BE2C (cell line): ENCODE data around the gene CDH23.

Experiments
- DNase-seq: peaks from one replicate; pipeline ENCODE4 v3.0.0-alpha.2; 2020
- H3K27me3 ChIP-seq: fragments of 250-450 bp; sonication (Bioruptor Pico); 2 replicates; pipeline ENCODE4 v1.5.1; 2020; ENCODE audit warnings: mild to moderate bottlenecking
- H3K36me3 ChIP-seq: fragments of 250-450 bp; sonication (Bioruptor Pico); 2 replicates; pipeline ENCODE4 v1.5.1; 2020; ENCODE audit warnings: mild to moderate bottlenecking
- H3K4me1 ChIP-seq: fragments of 250-450 bp; sonication (Bioruptor Pico); 2 replicates; pipeline ENCODE4 v1.5.1; 2020
- H3K4me3 ChIP-seq: 2 replicates; pipeline ENCODE4 v1.5.1; 2011; ENCODE audit warnings: low read depth, low read length
- H3K9me3 ChIP-seq: fragments of 250-450 bp; sonication (Bioruptor Pico); 2 replicates; pipeline ENCODE4 v1.5.1; 2020
- CTCF ChIP-seq: IDR thresholded peaks from 2 replicates; pipeline ENCODE4 v1.5.1; 2012; ENCODE audit warnings: mild to moderate bottlenecking, low read depth, low read length

CDH23 gene

GRCh38 chr10:71366690-71367089 is 30.0 kb upstream of the CDH23 start:
- H3K4me1 ChIP-seq: no peaks in the 10 kb centered on the region
- no peak overlapping the region for H3K4me3 ChIP-seq
- H3K36me3 ChIP-seq: no peaks in the 10 kb centered on the region
- H3K27me3 ChIP-seq: no peaks in the 10 kb centered on the region
- no peak for TF ChIP-seq CTCF
- no peaks in the 10 kb centered on the region for H3K9me3 ChIP-seq
- DNase-seq: no peak

DNA sequence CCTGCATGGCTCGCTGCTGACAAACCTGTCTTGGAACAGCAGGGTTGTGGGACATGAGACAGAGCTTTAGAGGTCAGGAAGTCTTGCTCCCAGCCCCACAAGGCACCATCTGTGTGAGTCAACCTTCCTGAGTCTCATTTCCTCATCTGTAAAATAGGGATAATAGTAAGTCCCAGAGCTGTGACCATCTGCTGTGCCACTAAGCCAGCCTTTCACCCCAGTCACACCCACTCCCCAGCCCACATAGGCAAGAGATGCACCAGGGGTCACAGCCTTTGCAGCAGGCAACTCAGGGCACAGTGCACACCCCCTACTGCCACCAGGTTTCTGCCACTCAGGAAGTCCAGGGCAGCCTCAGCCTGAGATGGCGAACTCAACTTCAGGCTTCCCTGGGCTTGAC is 29.4 kb upstream of the CDH23 start:
- Histone ChIP-seq H3K36me3 (no peaks in the 10 kb centered on the region), H3K4me3 (no peak overlapping the region), H3K9me3 (no peaks in the 10 kb centered on the region), H3K27me3 (no peaks in the 10 kb centered on the region), H3K4me1 (no peaks in the 10 kb centered on the region)
- DNase-seq: no peak
- TF ChIP-seq CTCF: no peak

- Histone ChIP-seq H3K27me3 (no peaks in the 10 kb centered on the region), H3K4me3 (no peak overlapping the region), H3K9me3 (no peaks in the 10 kb centered on the region), H3K36me3 (no peaks in the 10 kb centered on the region), H3K4me1 (no peaks in the 10 kb centered on the region)
- DNase-seq: no peak
- TF ChIP-seq CTCF: no peak
Observed at GRCh38 chr10:71368176-71368575, 28.5 kb upstream of the CDH23 start.

GRCh38 chr10:71368643-71369042 is 28.1 kb upstream of the CDH23 start:
- no peak for DNase-seq
- H3K4me1 ChIP-seq: no peaks in the 10 kb centered on the region
- H3K4me3 ChIP-seq: no peak overlapping the region
- H3K36me3 ChIP-seq: no peaks in the 10 kb centered on the region
- peak; percentile 28 for TF ChIP-seq CTCF
- no peaks in the 10 kb centered on the region for H3K27me3 ChIP-seq
- no peaks in the 10 kb centered on the region for H3K9me3 ChIP-seq

- no peak for TF ChIP-seq CTCF
- H3K36me3 ChIP-seq: no peaks in the 10 kb centered on the region
- H3K27me3 ChIP-seq: no peaks in the 10 kb centered on the region
- no peak for DNase-seq
- no peaks in the 10 kb centered on the region for H3K9me3 ChIP-seq
- H3K4me1 ChIP-seq: no peaks in the 10 kb centered on the region
- H3K4me3 ChIP-seq: no peak overlapping the region
Observed at GRCh38 chr10:71369602-71370001, 27.1 kb upstream of the CDH23 start.

GRCh38 chr10:71370031-71370430 is 26.7 kb upstream of the CDH23 start:
- no peak for DNase-seq
- Histone ChIP-seq H3K36me3 (no peaks in the 10 kb centered on the region), H3K27me3 (no peaks in the 10 kb centered on the region), H3K9me3 (no peaks in the 10 kb centered on the region), H3K4me1 (no peaks in the 10 kb centered on the region), H3K4me3 (no peak overlapping the region)
- TF ChIP-seq CTCF: no peak
